ENCODE results near the gene ACAP2.
"Not testable (repeated sequence)": the region's sequence is repeated elsewhere in the genome, so short reads cannot be mapped to it uniquely, and the experiment has no call there.

Gene ACAP2

DNA sequence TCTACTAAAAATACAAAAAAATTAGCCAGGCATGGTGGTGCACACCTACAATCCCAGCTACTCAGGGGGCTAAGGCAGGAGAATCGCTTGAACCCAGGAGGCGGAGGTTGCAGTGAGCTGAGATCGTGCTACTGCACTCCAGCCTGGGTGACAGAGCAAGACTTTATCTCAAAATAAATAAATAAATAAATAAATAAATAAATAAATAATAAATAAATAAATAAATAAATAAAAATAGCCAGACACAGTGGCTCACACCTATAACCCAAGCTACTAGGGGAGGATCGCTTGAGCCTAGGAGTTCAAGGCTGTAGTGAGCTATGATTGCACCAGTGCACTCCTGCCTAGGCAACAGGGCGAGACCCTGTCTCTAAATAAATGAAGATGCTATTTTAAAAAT is 152.2 kb downstream of the ACAP2 start:
- DNase-seq (ENCODE audit: low spot score) = not testable (repeated sequence)

DNA sequence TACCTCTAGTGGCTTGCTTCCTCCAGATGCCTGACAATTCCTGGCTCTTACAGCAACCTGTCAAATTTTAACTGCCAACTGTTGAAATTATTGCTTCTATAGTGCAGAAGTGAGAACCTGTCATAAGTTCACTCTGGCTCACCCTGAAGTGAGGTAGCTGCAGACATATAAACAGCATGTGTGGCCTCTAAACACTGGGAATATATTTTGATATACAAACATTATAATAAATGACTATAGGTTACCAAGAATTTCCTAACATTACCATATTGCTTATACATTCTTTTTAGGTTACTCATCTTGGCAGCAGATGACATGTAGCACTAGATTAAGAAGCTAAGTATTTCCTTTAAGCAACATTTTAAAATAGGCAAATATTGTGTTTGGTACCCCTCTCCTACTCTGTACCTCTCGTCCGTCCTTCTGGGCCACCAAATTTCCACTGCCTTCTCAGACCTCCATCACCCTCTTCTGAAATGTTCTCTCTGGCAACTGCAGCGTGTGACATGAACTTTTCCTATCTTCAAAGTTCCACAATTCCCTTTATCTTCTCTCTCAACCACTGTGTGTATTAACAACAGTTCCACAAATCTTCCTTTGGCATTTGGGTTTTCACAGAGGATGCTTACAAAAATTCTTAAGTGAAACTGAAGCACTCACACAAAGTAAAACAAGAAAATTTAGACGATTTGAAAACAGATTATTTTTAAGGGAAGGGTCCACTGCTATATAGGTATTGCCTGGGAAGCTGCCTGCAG is 156.5 kb downstream of the ACAP2 start:
- DNase-seq (ENCODE audit: low spot score) = no peak

DNA sequence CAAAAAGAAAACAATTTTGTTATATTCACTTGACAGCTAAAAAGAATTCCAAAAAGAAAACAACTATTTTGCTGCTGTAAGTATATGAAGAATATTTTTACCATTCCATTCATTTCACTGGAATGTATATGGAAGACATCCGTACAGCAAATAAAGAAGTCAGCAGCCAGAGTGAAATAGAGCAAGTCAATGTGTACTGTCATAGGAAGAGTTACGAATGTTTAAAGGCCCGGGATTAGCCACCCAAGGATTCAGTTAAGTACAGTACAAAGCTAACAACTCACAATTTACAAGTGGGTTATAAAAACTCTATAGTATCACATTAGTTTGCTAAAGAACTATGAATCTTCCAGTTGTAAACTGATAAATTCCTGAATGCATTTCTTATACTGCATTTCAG is 157.4 kb downstream of the ACAP2 start:
- DNase-seq (ENCODE audit: low spot score) = no peak

DNA sequence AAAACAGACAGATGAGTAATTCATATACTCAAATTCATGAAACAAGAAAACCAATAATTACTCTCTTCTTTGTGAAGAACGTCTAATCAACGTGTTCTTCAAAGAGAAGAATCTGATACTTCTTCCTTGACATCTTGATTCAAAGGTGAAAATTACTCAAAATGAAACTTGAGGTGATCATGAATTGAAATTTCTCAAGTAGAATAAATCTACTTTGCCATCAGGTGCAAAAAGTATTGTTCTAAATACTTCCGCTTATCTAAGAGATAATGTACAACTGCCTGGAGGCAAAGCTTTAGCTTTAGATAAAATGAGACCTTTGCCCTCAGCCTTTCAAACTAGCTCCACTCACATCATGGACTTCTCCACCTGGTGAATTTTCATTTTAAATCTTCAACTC is 158.0 kb downstream of the ACAP2 start:
- DNase-seq (ENCODE audit: low spot score) = no peak

DNA sequence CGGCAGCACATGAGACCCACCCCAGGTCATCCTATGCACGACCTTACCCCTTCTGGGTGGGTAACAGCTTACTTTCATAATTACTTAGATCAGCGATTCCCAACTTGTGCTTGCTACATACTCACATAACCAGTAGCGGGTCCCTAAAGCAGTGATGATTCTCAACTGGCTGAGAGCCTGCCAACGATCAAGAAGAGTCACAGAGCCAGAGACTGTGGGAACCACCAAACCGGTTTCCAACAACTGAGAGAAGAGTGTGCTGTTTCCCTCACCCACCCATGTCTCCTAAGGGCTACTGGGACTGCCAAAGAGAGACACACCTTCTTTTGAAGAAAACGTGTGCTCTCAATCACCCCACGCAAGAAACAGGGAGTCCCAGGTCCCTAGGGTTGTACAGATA is 159.9 kb downstream of the ACAP2 start:
- no peak for DNase-seq (ENCODE audit: low spot score)

DNA sequence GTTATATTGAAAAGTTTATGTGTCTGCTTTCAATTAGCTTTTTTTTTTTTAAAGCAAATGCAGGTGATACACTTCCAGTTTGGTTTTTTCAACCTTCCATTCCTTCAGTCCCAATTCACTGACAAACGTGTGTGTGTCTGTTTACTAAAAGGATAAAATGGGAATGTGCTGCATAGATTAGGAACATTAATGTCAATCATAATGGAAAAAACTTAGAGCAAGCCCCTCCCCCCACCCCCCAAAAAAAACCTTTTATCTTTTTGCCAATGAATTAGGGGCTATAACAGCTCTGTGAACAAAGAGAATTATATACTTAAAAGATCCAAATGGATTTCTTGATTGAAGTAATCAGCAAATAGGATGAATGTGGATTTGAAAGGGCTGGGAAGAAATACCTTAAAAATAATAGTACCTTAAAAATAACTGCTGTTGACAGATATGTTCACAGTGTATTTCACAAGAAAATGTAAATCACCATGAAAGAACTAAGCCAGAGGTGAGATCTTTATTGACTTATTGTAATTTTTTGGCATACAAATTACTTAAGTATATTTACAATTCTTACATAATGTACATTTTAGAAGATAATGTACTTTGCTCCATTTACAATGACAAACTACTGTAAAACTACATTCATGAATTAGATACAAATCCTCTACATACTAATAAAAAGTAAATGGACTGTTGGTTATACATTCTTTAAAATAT is 168.4 kb downstream of the ACAP2 start:
- DNase-seq (ENCODE audit: low spot score) = no peak

DNA sequence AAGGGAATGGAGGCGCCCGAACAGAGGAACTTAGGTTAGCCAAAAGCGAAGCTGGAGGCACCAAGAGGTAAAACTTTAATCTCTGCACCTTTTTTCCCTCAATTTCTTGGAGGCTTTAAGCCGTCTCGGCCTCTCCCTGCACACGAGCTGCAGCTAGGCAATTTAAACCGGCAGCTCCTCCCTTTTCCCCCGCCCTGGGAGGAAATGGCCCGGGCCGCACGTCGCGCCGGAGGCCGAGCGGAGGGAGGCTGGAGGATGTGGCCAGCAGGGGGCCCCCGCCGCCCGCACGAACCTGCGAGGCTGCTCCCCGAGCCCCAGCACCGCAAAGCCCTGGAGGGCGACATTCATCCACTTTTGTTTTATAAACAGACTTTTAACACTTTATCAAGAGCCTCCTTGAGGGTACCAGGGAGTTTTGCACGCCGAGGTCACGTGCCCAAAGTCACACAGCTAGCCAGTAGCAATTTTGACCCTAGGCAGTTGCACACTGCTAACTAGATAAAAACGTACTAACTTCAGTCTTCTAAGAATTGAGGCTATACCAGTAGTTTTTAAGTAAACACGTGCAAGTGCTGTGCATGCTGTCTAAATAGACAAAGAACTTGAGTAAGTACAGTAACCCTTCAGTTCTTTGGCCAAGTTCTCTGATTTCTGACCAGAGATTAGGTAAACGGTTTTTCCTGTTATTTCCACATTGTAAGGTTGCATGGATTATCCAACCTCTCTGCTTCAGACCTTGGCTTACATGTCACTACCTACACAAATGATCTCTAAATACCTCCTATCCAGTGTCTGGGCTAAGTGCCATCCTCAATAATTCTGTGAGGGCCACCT is 171.2 kb downstream of the ACAP2 start:
- DNase-seq (ENCODE audit: low spot score) = peak; percentile 89

DNA sequence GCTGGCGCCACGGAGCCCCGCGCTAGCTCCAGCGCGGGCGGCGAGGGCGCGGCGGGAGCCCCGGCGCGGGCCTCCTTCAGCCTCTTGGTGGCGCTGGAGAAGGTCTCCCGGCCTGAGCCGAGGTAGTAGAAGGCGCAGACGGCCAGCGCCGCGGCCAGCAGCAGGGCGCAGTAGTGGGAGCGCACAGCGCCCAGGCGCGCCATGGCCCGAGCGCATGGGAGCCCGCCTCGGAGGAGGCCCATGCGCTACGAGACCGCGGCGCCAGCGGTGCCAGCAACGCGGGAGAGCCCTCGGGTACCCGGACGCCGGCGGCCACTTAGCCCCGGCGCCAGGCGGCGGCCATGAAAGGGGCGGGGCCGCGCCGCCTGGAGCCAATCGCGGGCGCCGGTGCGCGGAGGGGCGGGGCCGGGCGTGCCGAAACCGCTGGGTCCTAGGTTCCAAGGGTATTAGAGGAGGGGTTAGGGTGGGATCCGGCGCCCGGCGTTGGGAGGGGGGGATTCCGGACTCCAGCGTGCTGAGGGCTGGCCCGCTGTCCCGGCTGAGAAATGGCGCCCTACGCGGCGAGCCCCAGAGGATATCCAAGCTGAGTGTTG is 171.9 kb downstream of the ACAP2 start, which contains the start of gene XXYLT1:
Gene XXYLT1, minus strand, starts transcription at position 343 of the 593 bp plus-strand sequence. Its CDS starts 101 bp downstream, at position 242.
- peak; percentile 90 for DNase-seq (ENCODE audit: low spot score)

DNA sequence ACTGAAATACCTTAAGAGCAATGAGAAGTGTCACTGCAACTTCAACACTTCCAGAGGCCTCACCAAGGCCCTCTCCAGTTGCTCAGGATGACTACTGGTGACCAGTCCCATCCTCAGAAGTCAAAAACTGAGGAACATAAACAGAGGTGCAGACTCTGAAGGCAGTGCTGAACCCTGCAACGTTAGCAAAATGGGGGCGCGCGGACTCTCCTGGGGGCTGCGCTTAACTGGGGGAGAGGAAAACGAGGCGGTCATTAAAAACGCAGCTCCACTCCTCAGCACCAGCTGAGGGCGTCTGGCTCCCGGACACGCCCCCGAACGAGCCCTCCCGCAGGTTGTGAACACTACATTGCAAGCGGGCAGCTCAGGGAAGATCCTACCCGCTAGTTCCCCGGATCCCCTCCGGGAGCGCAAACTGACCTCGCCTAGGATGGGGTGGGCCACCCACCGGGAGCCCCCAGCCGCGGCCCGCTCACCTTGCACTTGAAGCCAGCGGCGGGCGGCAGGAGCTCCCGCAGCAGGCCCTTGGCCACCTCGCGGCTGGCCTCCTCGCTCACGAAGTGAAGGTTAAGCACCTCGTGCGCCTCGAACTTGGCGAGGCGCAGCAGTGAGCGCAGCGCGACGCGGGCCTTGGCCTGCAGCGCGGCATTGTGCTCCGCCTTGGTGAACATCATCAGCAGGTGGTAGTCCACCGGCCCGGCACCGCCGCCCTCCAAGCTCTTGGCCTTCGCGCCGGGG is 172.6 kb downstream of the ACAP2 start:
- no peak for DNase-seq (ENCODE audit: low spot score)

DNA sequence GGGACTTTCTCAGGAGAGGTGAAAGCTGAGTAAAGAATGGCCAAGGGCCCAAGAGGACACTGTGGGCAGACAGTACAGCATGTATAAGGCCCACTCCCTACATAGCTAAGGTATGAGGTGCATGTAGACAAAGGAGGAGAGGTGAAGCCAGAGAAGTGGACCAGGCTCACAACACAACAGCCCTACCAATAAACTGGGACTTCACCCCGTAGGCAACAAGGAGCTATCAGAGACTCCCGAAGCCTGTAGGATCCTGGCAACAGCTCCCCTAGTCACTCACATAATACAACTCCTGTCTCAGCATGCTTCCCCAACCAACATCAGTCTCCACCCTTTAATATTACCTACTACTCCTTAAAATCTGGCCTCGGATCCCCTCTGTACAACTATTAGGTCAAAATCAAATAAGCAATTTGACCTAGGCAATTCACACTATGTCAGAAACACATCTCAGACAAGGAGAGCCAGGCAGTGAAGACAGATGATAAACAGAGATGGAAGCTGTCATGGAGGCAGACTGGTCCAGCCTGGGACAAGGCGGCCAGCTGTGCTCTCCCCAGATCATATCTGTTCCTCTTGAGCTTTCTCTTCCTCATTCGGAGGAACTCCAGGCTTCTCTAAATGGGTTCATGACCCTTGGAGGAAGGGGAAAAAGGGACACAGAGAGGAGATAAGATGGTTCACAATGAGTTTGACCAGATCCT is 173.3 kb downstream of the ACAP2 start:
- no peak for DNase-seq (ENCODE audit: low spot score)

DNA sequence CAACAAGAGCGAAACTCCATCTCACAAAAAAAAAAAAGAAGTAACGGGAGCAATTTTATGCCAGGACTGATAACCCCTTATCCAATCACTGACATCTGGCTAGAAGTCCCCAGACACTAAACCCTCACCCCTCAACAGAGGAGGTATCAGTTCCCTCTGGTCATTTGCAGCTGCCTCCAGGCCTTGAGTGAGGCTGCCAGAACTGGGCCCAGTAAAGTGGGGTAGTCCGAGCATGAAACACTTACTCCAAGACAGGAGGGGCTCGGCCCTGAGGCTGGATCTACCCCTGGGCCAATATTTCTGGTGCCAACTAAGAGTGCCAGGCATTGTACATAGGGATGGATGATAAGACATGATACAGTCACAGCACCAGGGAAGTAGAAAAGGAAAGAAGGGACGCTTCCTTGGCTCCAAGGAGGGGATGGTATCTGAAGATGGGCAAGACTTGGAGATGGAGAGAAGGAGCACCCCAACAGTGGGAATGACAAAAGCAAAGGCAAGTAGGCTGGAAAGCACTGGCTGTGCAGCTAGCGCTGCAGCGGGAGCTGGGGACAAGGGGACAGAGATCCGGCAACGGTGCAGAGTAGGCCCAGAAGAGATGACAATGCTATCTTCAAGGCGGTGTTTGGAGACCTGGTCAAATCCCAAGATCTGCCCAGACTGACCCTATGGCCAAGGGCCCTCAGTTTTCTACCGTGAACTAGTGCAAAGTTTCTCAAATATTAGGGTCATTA is 174.1 kb downstream of the ACAP2 start:
- DNase-seq (ENCODE audit: low spot score) = no peak

DNA sequence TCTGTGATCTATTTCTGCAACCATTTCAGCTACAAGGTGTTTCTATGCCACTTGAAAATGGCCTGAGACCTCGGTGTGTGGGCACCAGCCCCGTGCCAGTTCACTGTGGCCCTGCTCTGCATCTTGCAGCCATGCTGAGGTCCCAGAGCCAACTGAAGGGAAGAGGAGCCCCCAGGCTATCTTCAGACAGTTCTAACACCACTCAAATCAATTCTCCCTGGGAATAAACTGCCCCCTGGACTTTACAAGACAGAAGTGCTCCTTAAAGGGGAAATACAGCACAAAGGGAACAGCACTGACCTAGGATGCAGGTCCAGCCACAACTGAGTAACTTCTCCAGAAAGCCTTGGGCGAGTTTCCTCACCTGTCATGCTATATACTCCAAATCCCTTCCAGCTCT is 175.7 kb downstream of the ACAP2 start:
- DNase-seq (ENCODE audit: low spot score) = no peak

DNA sequence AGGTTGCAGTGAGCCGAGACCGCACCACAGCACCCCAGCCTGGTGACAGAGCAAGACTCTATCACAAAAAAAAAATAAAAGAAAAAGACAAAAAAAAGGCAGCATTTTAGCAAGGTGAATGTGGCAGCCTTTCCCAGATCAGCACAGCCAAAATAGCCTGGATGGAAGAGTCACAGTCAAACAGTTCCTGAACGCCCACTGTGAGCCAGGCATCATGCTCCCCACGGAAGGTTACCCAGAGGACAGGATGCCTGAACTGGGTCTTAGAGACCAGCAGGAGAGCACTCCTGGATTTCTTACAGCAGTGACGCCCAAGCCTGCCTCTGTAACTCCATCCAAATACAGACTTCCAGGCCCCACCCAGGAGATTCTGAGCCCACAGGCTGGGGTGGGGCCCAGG is 176.4 kb downstream of the ACAP2 start:
- no peak for DNase-seq (ENCODE audit: low spot score)

DNA sequence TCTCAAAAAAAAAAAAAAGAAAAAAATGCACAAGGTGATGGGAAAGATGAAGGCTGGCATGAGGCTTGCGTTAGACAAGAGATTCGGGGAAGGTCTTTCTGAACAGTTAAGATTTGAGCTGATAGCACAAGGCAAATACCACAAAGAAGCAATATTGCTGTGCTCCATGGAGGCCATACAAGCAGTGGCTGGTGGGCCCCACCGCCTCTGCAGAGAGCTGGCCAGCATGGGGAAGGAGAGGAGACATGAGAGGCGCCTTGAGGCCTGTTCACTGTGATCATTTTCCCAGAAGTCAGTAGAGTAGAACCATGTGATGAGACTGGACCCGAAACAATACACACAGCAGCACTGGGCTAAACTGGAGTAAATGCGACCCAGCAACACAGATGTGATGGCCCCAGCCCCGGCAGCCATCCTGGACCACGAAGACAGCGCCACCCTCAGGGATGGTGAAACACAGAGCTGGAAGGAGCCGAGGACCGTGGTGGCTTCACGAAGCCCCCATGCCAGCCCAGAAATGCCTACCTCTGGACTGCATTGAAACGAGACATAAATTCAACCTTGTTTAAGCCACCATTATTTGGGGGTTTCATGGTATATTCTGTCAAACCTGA is 177.3 kb downstream of the ACAP2 start:
- DNase-seq (ENCODE audit: low spot score) = no peak

DNA sequence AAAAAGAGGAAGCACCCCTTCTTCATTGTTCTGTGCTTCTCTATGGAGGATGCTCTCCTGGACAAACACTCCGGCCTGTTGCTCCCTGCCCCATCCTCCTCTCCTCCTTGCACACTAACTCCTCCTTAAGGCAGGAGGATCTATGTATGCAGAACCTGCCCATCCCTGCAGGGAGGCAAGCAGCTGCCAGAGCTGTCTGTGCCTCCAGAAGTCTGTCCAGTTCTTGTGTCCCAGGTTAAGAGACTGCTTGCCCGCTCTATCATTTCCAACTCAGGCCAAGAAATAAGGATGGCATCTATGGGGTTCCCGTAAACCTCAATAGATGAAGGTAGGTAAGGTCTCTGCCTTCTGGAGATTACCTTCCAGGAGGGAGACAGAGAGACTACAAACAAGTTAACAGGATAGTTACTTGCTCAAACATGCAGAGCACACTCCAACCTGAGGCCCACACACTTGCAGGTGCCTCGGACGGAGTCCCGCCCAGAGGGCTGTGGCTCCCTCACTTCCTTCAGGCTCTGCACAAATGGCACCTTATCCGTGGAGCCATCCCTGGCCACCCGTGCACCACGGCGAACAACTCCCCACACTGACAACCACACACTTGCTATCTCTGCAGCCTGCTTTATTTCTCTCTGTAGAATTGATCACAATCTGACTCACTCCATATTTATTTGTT is 178.8 kb downstream of the ACAP2 start:
- no peak for DNase-seq (ENCODE audit: low spot score)

DNA sequence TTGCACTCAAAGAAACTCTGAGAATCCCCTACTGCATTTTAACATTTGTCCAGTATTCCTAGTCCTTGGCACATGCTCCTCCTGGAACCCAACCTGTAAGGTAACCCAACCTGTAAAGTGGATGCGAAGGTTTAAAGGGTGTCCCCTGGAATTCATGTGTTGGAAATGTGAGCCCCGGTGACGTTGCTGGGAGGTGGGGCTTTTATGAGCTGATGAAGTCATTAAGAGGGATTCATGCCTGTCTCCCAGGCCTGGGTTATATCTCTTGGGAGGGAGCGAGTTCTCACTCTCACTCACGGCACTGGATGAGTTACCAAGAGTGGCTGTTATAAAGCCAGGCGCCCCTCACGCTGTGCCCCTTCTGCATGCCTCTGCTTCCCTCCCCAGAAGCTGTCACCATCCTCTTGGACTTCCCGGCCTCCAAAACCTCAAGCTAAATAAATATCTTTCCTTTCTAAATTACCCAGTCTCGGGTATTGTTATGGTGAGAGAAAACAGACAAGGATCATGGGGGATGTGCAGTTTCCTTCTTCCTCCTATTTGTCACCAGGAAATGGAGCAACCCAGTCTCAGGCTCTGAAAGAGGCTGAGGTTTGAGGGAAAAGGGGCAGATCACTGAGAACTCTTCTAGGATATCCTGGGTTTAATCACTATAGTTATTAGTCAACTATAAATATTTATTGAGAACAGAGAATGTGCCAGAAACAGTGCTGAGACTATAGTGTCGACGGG is 179.5 kb downstream of the ACAP2 start:
- DNase-seq (ENCODE audit: low spot score) = no peak

DNA sequence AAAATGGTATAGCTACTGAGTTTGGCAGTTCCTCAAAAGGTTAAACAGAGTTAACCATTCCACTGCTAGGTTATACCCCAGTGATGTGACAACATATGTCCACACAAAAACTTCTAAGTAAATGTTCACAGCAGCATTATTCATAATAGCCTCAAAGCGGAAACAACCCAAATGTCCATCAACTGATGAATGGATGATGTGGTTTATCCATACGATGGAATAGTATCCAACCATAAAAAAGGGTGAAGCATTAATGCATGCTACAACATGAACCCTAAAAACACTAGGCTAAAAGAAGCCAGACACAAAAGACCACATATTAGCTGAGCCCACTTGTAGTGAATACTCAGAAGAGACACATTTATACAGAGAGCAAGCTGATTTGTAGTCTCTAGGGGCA is 180.9 kb downstream of the ACAP2 start:
- no peak for DNase-seq (ENCODE audit: low spot score)

DNA sequence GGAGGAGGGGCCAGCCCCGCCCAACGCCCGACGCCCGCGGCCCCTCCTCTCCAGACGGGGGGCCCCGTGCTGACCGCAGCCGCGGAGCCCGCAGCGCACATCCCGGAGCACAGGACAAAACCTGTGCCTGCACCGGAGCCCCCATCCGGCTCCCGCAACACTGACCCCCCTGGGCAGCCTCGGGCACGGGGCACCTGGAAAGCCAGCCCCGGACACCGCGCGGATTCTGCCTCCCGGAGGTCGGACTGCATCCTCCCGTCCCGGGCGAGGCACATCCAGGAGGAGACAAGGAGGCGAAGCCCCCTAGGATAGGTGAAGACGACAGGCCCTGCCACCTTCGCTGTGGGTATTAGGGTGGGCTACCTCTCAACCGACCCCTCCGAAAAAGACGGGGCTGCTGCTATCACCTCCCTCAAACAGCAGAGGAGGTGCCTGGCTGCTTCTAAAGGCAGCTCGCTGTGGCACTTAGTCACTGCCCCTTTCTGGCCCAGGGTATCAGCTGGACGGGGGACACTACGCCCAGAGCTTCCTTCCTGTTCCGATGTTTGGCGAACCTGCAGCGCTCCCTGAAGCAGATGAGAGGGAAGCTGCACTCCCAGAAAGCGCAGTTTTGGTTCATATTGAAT is 182.4 kb downstream of the ACAP2 start:
- no peak for DNase-seq (ENCODE audit: low spot score)
